Ishikawa (cell line): Measurements from ENCODE around the gene PTPRN2.

Experiments
- CEBPB ChIP-seq: IDR thresholded peaks from 2 replicates; pipeline ENCODE4 v1.6.1; 2012
- CREB1 ChIP-seq: IDR thresholded peaks from 2 replicates; pipeline ENCODE4 v1.6.1; 2012; ENCODE audit warnings: low read depth
- EGR1 ChIP-seq: IDR thresholded peaks from 2 replicates; pipeline ENCODE4 v1.6.1; 2012
- EP300 ChIP-seq: IDR thresholded peaks from 2 replicates; pipeline ENCODE4 v1.6.1; 2012; ENCODE audit warnings: borderline replicate concordance
- FOXM1 ChIP-seq: IDR thresholded peaks from 2 replicates; pipeline ENCODE4 v1.6.1; 2012; ENCODE audit warnings: low read depth, borderline replicate concordance
- MAX ChIP-seq: IDR thresholded peaks from 2 replicates; pipeline ENCODE4 v1.6.1; 2012
- NFIC ChIP-seq: IDR thresholded peaks from 2 replicates; pipeline ENCODE4 v1.6.1; 2012
- RAD21 ChIP-seq: IDR thresholded peaks from 2 replicates; pipeline ENCODE4 v1.6.1; 2012; ENCODE audit warnings: low read depth
- REST ChIP-seq: IDR thresholded peaks from 2 replicates; pipeline ENCODE4 v1.6.1; 2012; ENCODE audit warnings: low read depth, mild to moderate bottlenecking
- TAF1 ChIP-seq: IDR thresholded peaks from 2 replicates; pipeline ENCODE4 v1.6.1; 2012; ENCODE audit warnings: low read depth, mild to moderate bottlenecking
- TCF12 ChIP-seq: IDR thresholded peaks from 2 replicates; pipeline ENCODE4 v1.6.1; 2012; ENCODE audit warnings: low read depth
- TEAD4 ChIP-seq: IDR thresholded peaks from 2 replicates; pipeline ENCODE4 v1.6.1; 2012
- USF1 ChIP-seq: IDR thresholded peaks from 2 replicates; pipeline ENCODE4 v1.6.1; 2012
- YY1 ChIP-seq: IDR thresholded peaks from 2 replicates; pipeline ENCODE4 v1.6.1; 2012; ENCODE audit warnings: low read depth
- ZBTB7A ChIP-seq: IDR thresholded peaks from 2 replicates; pipeline ENCODE4 v1.6.1; 2012; ENCODE audit warnings: low read depth

Gene PTPRN2

GRCh38 chr7:157699357-157700013 is 888.1 kb downstream of the PTPRN2 start:
- TF ChIP-seq TCF12: no peak

GRCh38 chr7:157694376-157694665 is 893.3 kb downstream of the PTPRN2 start:
- no peak for TF ChIP-seq TEAD4
- no peak for TF ChIP-seq FOXM1
- TF ChIP-seq RAD21: no peak

GRCh38 chr7:157693521-157694375 is 893.9 kb downstream of the PTPRN2 start:
- no peak for TF ChIP-seq CEBPB
- no peak for TF ChIP-seq EP300
- no peak for TF ChIP-seq TEAD4
- TF ChIP-seq ZBTB7A: no peak
- no peak for TF ChIP-seq TAF1
- no peak for TF ChIP-seq FOXM1
- TF ChIP-seq RAD21: no peak
- no peak for TF ChIP-seq TCF12
- TF ChIP-seq NFIC: no peak
- no peak for TF ChIP-seq YY1
- no peak for TF ChIP-seq MAX
- TF ChIP-seq CREB1: no peak
- TF ChIP-seq EGR1: no peak
- no peak for TF ChIP-seq USF1
- no peak for TF ChIP-seq REST

- no peak for TF ChIP-seq MAX
- TF ChIP-seq EGR1: no peak
- TF ChIP-seq CEBPB: no peak
- no peak for TF ChIP-seq FOXM1
- no peak for TF ChIP-seq NFIC
- no peak for TF ChIP-seq TAF1
- no peak for TF ChIP-seq USF1
- no peak for TF ChIP-seq ZBTB7A
- no peak for TF ChIP-seq REST
- no peak for TF ChIP-seq RAD21
- no peak for TF ChIP-seq CREB1
- TF ChIP-seq YY1: no peak
- no peak for TF ChIP-seq TEAD4
- no peak for TF ChIP-seq EP300
- no peak for TF ChIP-seq TCF12
These were observed 894.5 kb downstream of the PTPRN2 start for GRCh38 chr7:157693071-157693520.

- TF ChIP-seq NFIC: no peak
- no peak for TF ChIP-seq TAF1
- no peak for TF ChIP-seq TEAD4
- TF ChIP-seq EGR1: no peak
- no peak for TF ChIP-seq EP300
- no peak for TF ChIP-seq REST
- TF ChIP-seq RAD21: no peak
- TF ChIP-seq CREB1: no peak
- no peak for TF ChIP-seq TCF12
- TF ChIP-seq USF1: no peak
- TF ChIP-seq FOXM1: no peak
- TF ChIP-seq MAX: no peak
- no peak for TF ChIP-seq CEBPB
- TF ChIP-seq ZBTB7A: no peak
- no peak for TF ChIP-seq YY1
These were observed 895.1 kb downstream of the PTPRN2 start for GRCh38 chr7:157692460-157693011.
